Superior temporal gyrus (tissue), 1 donor: ENCODE data around the gene PUM1.

Experiments used
- DNase-seq: peaks from one replicate; pipeline ENCODE4 v3.0.0-alpha.2; 2016; ENCODE audit errors: extremely low spot score

The PUM1 gene

DNA sequence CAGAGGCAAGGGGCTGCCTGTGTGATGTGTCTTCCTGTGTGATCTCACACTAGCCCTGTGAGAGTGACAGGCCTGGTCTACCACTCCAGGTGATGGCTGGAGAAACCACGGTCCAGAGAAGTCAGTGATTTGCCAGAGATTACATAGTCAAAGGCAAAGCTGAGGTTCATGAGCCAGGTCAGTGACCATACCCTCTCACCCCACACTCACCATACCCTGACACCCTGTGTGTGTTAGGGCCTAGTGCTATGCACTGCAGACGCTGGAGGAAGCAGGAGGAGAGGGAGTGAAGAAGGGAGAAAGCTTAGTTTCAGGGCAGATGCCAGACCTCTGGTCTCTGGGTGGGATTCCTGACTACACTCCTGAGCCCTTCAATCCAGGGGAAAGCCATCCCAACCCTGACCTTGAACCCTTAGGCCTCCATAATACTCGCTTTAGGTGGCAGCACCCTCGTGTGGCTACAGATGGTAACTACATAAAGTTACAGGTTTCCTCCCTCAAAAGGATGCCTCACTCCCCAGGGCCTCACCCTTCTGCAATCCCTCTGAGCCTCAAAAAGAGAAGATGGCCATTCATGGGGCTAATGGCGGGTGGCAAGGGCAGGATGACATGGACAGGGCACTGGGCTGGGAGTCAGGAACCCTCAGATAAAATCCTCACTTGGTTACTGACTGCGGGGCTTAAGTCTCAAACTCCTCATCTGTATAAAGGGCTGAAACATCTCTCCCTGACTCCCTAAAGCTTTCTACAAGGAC is 136.2 kb downstream of the PUM1 start:
- DNase-seq = peak; percentile 67

DNA sequence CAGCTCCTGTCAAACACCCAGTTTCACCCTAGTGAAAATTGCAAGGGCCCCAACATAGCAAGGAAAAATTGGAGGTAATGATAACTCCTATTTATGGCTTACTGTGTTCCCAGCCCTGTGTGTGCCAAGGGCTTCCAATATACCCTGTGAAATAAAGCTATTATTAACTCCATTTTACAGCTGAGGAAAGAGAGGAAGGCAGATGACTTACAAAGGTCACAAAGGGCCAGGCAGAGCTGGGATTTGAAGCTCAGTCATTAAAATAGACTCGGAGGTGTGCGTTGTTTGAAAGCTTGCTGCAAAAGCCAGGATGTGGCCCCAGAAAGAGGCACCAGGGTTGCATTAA is 136.8 kb downstream of the PUM1 start:
- DNase-seq = no peak

DNA sequence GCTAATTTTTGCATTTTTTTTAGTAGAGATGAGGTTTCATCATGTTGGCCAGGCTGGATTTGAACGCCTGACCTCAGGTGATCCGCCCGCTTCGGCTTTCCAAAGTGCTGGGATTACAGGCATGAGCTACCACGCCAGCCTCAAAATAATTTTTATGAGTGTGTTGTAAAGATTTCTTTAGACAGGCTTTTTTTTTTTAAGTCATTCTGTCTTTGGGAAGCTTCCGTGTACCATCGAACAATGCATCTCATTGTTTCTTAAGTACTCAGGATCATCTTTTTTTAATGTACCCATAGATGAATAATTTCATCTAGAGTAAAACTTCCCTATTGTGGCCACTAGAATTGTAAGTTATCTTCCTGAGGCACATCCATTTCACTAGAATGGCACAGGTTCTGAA is 137.3 kb downstream of the PUM1 start:
- no peak for DNase-seq

DNA sequence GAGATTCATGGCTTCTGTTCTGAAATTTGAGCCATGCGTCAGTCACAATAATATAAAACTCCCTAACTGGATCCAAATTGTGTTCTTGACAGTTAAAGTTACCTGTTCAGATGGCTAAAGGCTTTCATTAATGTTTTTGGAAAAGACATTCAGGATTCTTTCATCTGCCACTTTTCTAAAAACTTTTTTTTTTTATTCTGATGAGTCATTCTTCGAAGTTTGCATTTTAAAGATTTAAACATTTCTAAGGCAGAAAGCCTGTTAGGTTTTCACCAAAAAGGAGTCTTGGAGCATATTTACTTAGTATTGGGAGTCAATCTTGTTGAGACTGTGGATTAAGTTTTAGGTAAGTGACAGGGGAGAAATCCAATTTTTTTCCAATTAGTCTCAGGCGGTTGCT is 138.1 kb downstream of the PUM1 start:
- no peak for DNase-seq

DNA sequence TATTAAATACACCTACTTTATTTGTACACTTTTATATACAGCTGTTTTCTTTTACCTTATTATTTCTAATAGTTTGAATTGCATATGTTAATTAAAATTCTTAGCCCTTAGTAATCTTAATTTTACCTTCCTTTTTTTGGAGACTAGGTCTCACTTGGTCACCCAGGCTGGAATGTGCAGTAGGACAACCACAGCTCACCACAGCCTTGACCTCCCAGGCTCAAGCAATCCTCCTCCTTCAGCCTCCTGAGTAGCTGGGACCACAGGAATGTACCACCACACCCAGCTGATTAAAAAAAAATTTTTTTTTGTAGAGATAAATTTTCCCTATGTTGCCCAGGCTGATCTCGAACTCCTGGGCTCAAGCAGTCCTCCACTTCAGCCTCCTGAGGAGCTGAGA is 141.9 kb downstream of the PUM1 start:
- DNase-seq = no peak

DNA sequence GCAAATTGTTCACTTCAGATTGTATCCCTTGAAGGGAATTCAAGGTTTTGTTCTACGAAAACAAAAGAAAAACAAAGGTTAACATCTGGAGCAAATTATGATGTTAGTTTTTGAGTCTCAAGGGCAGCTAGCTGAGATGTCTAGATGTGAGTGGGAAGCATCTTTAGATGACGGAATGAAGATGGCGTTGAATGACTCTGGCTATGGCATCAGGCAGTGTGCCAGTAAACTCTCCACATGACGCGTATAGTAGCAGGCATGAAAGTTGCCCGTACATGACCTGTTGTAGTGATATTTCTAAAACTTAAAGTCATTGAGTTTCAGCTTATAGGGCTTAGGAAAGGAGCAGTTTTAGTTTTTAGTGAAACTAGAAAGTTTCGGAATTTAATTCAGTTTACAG is 144.7 kb downstream of the PUM1 start:
- DNase-seq = no peak

DNA sequence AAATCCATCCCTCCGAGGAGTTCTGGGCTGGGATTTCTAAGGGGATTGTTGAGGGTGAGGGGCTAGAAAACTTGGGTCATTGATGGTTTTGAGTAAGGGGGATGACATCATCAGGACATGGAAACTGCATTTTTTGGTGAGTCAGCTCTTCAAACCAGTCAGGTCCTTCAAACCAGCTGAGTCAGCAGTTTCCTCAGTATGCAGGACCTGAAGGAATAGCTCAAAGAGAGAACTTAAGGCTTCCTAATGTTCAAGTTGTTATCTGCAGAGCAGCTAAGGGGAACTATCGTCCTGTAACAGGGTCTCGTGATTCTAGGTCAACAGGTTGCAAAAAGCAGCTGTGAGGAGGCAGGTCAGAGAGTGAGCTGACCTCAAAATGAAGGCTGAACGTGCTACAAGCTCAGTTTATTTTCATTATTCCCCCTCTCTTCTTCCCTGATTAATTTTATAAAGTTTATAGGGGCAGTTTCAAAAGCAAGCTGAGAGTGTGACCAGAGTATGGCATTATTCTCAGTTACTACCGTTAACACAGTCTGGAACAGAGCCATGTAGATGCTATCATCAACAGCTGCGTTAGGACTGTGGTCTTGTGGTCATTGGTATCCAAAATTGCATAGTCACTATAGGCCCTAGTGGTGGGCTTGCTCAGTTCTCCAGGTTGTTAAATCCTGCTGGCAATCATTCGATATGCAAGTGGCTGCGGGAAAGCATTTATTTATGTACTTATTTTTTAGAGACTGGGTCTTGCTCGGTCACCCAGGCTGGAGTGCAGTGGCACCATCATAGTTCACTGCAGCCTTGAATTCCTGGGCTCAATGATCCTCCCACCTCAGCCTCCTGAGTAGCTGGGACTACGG is 146.3 kb downstream of the PUM1 start:
- DNase-seq = no peak

DNA sequence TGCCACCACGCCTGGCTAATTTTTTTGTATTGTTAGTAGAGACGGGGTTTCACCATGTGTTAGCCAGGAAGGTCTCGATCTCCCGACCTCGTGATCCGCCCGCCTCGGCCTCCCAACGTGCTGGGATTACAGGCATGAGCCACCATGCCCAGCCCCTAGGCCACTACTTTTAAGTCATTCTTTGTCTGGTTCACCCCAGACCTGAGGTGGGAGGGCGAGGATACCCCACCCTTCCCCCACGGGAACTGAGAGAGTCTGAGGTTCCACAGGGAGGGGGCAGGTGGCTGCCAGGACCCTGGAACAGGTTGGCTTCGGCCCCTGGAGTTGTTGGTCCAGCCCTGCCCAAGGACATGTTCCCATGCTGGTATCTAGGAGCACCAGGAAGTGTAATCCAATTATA is 149.2 kb downstream of the PUM1 start:
- no peak for DNase-seq

DNA sequence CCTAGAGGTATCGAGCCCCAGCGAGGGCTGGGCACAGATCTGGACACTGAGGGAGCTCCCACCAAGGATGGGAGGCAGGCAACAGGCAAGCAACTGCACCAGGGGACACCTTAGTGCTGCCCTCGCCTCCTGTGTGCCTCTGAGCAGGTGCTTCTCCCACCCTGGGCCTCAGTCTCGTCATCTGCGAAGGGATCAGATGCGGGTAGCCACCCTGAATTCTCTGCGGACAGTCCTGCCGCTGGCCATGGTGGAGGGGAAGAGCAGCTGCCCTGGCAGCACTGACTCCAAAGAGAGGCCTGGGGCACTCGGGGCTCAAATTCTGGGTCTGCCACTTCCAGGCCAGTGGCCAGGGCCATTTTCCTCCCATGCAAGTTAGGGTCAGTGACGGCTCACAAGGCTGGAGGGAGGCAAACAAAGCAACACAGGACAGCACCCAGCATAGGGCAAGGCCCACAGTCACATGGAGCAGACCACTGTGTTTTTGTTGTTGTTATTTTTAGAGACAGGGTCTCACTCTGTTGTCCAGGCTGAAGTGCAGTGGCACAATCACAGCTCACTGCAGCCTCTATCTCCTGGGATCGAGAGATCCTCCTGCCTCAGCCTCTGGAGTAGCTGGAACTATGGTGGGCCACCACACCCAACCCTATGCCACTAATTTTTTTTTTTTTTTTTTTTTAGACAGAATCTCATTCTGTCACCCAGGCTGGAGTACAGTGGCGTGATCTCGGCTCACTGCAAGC is 149.9 kb downstream of the PUM1 start:
- DNase-seq = no peak

DNA sequence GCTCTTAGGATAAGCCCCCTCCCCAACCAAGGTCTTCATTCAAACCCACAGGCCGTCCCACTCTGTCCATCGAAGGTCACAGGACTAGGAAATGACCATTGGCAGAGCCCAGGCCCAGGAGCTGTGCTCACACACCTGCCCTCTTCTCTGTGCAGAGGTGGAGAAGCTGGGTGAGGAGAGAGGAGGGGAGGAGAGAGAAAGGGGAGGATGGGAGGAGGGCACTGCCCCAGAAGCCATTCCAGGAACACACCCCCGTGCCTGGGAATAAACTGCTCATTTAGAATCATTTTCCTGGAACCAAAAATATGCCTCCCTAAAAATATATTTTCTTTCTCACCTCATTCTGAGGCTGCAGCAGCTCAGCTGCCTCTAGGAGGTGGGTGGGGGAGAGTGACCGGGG is 150.6 kb downstream of the PUM1 start:
- no peak for DNase-seq

DNA sequence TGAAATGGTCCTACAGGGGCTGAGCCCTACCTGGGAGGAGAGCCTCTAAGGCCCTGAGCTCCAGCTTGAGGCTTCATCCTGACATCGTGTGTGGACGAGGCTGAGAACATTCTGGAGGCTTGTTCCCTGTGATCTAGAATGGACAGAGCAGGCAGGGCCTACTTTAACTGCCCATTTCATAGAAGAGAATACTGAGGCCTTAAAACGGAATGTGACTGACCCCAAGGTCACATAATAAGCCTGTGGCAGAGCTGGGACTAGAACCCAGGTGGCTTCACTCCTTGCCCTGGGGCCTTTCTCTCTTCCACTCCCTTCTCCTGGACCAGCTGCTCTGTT is 151.0 kb downstream of the PUM1 start:
- no peak for DNase-seq

DNA sequence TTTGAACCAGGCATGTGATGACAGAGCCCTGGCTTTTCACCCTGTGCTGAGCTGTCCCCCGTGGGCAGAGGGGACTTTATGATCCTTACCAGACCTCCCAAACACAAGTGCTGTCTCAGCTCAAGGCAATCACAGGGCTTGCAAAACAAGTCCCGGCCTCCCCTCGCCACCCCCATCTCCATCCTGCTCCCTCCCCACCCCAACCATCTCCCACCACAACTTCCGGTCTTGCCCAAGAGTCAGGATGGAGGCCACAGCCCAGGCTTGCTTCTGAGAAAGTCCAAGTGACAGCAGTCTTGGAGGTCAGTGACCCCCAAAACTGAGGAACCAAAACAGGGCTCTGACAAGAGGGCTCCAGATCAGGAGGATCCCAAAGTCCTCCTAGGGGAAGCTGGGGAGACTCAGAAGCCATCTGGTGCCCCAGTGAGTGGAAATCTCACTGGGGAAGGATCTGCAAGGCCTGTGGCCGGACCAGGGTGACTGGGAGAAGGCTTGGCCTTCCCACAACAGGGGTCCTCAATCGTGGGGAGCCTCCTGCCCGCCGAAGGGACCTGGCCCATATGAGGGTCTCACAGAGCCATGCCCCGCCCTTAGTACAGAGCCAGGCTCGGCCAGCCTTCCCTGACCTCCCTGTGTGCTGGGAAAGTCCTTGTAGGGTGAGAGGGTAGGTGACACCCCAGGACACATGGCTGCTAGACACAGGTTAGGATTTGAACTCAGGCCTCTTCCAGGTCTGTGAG is 152.4 kb downstream of the PUM1 start:
- DNase-seq = no peak

DNA sequence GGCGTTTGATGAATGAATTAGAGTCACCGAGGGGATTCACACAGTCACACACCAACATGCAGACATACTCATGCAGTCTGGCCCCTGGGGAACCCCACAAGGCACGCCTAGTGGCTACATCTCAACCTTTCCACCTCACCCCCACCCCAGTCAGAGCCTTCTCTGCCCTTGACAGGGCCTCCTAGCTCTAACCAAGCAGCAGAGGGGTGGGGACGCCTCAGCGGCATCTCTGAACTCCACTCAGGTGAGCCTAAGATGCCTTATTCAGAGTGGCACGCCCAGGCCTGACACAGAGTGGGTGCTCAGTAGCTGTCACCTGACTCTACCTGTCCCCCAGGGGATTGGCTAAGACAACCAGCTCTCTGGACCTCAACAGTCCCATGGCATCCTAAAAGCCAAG is 153.3 kb downstream of the PUM1 start:
- no peak for DNase-seq

DNA sequence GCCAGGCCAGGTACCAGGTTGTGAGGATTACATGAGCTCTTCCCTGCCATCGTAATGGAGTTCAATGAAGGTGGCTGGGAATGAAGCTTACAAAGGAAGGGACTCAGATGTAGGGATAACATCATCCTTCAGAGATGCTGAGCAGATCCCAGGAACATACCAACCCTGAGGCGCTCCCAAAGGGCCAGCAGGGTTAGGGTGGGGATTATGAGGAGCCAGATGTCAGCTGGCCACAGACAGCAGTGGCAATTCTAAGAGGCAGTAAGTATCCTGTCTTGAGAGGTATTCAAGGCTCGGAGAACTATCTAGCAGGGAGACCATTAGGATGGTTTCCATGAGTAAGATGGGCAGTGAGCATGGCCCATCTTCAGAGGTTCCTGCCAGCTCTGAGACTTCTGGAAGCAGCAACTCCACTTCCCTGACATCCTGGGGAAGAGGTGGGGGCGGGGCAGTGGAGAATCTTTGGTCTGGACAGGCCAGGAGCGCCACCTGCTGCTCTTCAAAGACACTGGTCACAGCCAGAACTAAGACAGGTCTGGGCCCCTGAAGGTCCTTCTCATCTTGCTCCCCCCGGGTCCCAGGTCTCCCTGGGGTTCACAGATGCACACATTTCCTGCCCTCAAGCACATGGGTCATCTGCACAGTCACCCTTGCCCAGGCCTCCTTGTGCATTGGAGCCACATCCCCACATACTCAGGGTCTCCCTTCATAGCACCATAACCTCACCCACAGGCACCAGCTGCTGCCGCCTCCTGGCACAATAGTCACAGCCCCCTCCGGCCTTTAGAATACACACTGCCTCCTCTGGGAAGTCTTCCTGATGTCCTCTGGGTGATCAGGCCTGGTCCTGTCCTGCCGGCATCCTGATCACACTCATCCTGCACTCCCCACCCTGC is 154.2 kb downstream of the PUM1 start:
- DNase-seq = peak; percentile 90

DNA sequence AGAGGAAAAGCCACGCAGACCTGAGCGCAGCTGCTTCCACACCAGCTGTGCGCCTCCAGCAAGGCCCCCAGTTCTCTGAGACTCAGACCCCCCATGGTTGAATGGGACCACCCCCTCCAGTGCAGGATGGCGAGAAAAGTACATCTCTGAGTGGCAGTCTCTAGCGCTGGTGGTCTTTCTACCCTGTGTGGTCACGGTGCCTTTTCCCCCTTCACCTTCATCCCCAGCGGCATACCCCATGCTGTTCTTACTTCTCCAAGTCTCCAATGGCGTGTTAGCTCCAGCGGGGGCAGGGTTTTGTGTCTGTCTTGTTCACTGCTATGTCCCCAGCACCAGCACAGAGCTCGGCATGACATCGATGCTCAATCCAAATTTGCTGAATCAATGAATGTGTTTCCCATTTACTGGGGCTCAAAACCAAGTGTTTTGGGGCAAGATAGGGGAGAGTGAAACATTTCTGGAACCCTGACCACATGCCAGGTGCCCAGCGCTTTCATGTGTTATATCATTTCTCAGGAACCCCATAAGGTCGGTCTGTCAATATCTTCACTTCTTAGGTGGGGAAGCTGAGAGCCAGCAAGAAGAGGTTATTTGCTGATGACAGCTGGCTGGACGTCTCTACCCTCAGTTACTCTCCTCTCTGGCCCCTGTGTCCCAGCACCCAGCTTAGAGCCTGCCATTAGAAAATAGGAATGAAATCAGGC is 156.0 kb downstream of the PUM1 start:
- DNase-seq = no peak

DNA sequence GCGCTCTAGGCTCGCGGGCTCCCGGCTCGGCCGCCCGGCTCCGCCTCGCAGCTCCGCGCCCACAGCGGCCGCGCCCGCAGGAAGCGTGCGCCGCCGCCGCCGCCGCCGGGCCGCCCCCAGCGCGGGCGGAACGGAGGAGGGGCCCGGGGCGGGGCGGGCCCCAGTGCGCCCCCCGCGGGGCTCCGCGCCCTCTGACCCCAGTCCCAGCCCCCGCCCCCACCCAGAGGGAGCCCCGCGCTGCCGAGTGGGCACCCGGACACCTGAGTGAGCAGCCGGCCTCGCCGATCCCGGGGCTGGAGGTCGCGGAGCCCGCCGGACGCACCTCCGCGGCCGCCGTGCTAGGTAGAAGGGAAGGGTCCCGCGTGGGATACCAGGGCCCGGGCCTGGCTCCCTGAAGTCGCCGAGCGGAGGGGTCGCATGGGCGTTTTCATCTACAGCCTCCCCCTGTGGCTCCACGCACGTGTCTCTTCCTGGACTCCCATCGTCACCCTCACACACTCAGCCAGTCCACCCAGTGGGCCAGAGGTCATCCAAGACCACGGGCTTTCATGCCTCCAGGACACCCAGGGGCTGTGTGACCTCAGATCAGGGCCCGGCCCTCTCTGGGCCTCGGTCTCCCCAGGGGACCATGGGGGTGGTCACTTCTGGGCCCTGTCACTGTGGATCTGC is 156.7 kb downstream of the PUM1 start, which contains the start of gene SDC3:
SDC3 (minus strand) TSS at position 63 of the 669 bp plus-strand sequence. CDS start 172 bp downstream, outside the sequence.
- DNase-seq = no peak

DNA sequence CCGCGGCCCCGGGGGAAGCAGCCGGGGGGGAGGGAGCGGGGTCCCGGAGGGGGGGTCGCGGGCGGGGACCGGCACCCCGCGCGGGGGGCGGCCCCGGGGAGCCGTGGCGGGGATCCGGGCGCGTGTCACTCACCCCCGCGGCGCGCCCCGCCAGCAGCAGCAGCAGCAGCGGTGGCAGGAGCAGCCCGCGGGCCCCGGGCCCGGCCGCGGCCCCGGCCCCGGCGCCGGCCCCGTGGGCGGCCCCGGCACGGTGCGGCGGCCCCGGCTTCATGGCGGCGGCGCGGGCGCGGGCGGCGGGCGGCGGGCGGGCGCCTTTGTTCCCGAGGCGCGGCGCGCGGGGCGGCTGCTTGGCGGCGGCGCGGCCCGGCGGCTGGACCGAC is 157.2 kb downstream of the PUM1 start:
- no peak for DNase-seq

DNA sequence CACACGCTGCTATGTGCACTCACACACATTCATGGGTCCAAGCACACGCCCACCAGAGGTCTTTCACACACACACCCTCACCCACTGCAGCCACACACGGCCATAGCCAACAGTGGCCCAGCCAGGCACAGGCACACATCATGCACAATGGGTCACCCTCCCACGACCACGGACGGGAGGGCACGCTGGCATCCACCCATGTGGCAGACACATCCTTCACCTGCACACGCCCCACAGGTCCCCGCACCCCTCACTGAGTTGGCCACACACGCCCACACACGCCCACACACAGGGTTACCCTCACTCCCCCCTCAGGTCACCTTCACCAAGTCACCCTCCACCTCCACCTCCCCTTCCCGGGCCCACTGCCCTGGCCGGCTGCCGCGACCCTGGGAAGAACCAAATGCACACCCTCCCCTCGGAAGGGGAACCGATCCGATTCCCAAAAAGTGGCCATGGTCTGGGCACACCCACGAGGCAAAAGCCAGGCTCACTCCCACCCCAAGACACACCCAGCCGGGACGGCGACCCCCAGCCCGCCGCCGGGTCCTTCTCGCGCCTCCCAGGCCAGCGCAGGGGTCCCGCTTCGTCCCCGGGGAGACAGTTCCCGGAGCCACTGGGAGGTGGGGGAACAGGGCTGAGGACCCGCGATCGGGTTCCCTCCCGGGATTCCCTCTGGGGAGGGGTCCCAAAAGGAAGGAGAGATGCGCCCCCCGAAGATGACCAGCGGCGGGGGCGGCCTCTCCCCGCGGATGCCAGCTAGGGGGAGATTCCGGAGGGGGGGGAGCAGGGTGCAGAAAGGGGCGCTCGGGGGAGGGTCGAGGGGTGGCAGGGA is 157.8 kb downstream of the PUM1 start:
- DNase-seq = no peak
